GM21576 (cell line): ENCODE results near the gene SPATA31E1.

Experiments
- ATAC-seq: cut with Tn5 transposase; IDR thresholded peaks from one replicate; pipeline ENCODE4 v1.9.1; 2021; ENCODE audit warnings: mild to moderate bottlenecking, moderate library complexity; ENCODE audit not compliant: unreplicated experiment

The SPATA31E1 gene

DNA sequence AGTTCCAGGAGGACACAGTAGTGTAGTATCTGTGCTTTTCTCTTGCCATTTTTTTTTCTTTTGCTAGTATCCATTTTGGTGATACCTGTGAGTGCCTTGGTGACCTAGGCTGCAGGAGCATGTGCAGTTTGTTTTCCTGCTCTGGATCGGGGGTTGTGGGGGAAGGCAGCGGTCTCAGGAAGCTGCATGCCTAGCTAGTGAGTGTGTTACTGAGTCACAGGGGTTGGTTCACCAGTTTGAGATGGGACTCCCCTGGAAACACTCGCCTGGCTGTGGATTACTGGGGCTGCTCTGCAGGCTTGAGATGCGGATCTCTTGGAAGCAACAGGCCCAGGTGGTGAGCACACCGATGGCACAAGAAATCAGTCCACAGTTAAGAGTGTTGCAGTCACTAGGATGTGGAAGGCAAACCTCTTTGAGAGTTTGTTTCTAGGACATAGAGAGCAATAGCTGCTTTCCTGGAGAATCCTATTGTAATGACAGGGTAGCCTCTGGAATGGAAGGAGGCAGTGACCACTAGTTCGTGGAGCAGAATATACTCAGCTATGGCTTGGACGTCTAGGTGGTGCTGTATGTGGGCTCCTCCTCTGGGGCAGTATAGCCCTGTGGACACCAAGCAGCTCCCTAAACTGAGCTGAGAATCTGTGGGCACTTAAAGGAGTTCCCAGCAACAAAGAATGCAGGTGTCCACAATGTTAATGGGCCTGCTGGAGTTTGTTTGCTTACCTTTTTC is 20.0 kb upstream of the SPATA31E1 start:
- no peak for ATAC-seq

DNA sequence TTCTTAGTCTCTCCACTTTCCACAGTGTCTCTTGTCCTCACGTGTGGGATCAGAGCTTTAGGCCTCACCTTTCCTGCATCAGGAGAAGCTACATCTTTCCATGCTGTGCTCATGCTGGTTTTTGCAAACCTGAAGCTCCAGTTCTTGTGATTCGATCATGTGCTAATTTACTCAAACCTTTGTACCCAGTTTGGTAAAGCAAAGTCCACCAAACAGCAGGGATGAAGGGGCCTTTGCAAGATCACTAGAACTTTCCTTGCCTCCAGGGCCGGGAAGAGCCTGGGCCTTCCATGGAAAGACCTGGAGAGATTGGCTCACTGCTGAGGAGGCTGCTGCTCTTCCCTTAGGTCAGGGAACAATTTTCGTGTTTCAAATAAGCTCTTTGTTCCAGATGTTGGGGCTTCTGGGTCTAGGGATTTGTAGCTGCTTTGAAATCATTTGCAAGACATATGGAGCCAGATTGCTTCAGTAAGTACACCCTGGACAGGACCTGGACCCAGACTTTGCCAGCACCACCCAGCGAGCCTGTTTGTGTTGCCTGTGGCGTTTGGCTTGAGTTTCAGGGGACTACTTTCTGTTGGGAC is 18.7 kb upstream of the SPATA31E1 start:
- ATAC-seq = no peak

DNA sequence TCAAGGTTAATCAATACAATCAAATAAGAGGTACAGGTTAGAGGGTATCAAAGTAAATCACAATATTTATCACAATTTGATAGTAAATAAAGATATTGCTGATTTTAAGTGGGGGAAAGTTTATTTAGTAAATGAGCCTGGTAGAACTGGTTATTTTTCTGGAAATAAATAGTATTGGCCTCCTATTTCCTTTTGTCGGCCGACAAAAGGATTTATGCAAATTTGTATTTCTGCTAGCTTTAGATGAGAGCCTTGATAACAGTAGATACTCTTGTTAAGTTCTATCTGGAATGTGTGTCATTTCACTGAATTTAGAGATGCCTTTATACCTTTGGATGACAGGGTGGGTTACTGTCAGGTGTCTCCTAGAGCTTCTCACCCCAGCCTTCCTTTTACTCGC is 17.8 kb upstream of the SPATA31E1 start:
- ATAC-seq = no peak

DNA sequence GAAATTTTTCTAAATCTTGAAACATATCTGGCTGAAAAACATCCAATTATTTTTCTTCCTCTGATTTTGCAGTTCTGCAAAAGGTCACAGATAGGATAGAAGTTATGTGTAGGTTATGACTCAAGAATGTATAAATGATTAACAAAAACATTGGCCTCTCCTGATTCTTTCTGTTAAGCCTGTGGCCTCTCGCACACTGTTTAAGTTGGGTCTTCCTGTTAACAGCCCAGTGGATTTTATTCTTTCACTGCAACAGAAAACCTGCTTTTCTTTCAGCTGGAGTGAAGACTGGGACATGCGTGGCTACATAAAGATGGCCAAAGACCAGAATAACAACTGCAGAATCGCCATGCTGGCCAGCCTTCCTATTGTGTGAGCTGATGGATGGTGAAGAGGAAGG is 17.1 kb upstream of the SPATA31E1 start:
- ATAC-seq = no peak

DNA sequence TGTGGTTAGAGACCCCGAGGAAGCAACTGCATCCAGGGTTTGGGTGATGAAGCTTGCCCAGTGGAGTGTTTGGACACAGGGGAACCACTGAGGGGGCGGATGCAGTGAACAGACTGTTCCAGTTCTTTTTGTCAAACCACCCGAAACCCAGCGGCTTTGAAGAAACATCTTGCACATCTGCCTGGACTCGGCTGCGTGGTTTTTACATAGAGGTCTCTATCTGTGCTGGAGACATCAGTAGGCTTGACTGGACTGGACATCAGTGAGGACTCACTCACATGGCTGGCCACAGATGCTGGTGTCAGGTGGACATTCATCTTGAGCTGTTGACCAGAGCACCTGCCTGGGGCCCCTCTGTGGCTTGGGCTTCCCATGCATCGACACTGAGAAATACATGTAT is 15.3 kb upstream of the SPATA31E1 start:
- ATAC-seq = no peak

DNA sequence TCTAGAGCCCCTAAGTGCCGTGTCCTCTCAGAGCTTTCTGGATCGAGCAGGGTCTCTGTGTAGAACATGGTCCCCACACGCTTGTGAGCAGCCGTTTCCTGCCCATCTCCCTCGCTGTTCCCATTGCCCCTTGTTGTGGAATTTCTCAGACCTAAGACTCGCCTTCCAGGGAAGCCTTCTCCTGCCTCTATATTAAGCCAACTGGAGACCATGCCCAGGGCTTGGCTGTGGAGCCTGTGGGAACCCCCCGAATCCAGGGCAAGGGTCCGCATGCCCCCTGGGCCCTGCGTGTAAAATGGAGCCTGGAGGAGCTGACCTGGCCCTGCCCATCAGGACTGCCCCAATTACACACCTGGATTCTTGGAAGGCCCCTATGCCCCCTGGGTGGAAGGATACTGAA is 14.5 kb upstream of the SPATA31E1 start:
- ATAC-seq = no peak

DNA sequence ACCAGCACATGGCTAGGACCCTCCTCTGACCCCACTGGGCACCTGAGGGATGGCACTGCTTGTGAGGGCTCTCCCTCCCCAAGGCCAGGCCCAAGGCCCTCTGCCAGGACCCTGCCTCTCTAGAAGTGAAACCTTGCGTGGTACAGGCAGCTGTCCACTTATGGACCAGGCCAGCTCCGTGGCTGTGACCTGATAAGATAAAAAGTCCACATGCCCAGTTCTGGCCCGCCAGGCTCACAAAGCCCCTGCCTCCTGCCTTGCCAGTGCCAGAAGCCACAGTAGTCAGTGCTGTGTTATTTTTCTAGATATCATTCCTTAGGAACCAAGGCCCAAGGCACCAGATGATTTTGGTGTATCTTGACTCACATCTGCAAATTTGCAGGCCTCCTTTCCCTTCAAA is 14.0 kb upstream of the SPATA31E1 start:
- no peak for ATAC-seq

DNA sequence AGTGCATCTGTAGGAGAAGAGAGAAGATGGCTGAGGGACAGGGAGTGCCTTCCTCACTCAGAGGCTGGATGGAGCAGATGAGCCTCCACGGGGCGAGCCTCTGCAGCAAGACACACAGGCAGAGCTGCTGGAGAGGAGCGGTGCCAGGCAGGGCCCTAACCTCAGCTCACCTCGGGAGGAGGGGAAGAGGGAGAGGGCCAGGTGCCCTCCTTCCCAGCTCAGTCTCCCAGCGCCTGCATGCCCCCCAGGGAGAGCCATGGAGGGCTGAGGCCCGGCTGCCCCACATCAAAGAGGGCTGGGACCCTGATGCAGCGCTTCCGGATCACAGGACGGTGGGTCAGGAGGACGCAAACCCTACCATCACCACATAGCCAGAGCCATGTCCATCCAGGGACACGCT is 13.6 kb upstream of the SPATA31E1 start:
- ATAC-seq = no peak

DNA sequence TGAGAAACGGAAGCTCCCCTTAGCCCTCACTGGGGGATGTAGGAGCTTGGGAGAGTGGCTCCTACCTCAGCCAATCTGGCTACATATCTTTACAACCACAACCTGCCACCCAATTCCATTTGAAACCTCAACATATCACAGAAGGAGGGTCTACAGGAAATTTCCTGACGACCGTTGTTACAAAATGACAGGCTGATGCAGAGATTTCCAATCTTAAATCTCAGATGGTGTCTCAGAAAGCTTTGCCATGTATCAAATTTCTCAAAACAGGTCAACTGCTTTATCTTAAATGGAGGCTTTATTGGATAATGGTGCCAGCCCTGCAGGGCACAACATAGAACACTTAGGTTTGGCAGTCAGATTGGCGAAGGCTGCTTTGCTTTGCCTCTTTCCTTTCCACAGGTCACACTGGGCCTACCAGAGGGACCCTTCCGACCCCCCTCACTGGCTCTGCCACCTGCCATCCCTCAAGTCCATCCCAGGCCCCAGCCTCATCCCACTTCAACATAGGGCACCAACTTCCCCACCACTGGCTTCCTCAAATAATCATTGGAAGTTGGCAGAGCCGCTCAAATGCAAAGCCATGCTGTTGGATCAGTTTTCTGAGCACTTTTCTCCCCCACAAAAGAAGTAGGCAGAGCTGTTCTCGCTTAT is 11.1 kb upstream of the SPATA31E1 start:
- ATAC-seq = no peak

DNA sequence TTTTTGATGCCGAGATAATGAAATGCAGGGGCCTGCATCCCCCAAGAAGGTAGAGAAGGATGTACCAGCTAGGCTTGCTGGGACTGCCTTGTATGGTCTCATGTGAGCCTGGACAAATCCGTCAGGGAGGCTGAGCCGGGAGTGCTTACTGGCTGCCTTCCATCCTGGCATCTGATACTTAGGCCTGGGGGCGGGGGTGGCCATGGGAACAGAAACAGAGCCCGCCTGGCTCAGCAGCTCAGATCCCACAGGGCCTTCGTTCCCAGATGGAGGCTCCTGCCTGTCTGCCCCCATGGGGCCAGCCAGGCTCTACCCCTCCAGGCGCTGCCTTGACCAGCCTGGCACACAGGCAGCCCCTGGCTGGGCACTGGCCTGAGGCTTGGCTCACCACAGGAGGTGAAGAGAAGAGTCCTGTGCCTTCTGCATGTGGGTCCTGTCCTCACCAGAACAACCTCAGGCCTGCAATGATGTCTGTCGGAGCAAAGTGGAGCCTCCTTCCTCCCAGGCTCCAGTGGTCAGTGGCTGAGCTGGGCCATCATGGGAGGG is 10.5 kb upstream of the SPATA31E1 start:
- no peak for ATAC-seq

DNA sequence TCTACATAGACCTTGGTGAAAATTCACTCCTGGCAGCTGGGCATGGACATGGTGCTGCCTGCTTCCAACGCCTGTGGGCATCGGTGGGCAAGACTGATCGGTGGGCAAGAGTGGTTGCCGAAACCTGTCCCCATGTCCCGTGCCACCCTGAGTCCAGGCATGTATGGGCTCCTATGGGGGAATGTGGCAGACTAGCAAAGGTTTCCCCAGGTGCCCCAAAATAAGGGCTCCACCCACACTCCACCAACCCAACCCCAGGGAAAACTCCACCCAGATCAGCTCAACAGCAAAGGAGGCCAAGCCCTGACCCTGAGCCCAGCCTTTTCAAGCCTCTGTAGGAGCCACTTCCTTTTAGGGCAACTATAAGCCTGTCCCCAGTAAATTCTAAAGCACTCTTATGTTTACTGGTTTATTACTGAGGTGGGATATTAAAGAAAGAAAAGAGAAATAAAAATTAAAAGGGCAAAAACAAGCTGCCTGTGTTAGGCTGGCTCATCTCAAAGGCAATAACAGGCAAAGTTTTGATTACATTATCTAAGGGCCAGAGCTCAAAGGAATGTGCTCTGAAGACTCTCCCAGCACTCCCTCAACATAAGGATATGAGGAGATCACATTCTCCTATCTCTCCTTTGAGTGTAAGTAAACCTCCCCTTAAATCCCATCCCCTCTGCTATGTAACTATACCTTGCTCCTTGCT is 8.9 kb upstream of the SPATA31E1 start:
- ATAC-seq = no peak

DNA sequence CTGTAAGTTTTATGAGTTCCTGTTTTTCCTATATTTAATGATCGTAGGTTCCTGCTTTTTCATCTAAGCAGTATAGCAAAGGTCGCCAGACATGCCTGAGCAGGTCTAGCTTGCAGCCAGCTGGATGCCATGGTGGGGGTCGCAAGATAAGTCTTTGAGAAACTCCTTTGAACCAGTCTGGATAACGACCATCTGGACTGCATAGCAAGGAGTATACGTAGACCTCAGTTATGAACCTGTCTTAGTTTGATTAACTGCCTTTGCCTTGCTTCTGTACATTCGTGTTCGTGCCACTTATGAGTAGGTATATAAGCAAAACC is 8.4 kb upstream of the SPATA31E1 start:
- ATAC-seq = no peak

DNA sequence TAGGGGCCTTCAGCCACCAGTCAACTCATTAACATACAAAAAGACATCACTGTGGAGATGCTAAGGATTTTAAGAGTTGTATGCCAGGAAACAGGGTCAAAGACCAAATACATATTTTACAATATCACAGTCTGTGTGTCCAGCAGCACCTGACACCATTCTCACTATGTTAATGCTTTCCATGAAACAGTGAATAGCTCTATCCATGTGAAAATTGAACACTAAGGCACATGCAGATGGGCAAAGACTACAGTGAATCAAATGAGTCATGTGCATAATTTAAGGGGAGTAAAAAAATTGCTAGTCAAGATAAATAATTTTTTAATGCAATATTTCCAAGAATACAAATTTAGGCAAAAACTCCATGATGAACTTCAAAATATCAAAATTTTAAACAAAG is 7.6 kb upstream of the SPATA31E1 start:
- ATAC-seq = no peak

DNA sequence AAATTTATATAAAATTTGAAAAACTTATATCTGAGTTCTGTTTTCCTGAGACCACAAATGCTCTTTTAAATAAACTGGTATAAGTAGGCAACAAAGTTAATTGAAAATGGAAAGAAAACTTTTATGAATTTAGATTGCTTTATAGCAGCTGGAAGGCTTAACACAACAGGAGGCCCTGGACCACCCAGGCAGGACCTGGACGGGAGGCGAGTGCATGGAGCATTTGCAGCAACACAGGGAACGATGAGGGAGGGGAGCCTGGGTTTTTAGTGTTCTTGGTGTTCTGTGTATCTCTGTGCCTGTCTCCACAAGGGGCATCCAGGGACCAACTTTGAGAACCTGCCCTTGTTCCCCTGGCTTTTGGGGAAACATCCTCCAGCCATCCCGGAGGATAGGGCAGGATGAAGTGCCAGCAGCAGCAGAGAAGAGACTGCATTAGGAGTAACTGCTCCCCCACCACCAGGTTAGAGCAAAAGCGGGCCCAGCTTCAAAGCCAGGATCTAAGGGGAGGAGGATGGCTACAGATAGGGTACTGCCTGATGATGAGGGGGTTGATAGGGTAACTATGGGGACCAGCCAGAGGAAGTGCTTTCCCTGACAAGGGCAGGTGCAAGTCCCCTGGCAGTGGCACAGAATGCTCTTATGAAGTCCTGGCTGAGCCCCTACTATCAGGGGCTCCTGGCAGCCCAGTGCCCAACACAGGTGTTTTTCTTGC is 6.7 kb upstream of the SPATA31E1 start:
- no peak for ATAC-seq

DNA sequence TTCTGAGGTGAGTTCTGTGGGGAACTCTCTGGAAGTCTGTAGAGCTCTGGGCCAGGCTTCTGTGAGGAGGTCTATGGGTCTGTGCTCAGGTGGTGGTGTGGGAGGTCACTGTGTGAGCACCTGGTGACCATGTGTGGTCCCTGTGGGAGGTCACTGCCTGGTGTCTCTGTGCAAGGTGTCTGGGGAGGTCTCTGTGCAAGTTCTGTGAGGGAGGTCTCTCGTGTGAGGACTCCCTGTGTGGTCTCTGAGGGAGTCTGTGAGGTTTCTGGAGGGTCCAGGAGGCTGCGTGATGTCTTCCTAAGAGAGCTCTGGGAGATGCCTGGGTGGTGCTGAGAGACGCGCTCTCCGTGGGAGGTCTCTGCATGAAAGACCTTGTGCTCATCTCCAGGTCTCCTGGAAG is 6.0 kb upstream of the SPATA31E1 start:
- no peak for ATAC-seq

DNA sequence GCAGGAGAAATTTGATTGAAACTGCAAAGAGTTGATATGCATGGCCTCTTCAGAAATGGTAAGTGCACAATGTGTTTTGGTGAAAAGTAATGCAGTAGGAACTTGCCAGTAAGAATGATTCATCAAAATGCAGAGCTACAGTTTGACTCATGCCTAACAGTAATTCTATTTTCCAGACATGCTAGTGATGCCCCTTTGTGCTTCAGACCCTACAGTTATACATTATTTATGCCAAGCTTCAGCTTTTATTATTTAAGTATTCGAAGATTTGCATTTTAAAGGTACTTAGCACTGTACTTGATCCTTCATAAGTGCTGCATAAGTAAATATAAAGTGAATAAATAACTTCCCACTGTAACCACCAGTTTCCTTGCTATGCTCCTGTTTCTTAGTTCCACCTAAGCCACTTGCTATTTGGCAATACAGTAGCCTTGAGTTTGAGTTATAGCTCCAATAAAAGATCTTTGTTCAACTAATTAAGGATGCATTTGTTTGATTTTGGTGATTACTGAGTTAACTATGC is 3.6 kb upstream of the SPATA31E1 start:
- no peak for ATAC-seq

DNA sequence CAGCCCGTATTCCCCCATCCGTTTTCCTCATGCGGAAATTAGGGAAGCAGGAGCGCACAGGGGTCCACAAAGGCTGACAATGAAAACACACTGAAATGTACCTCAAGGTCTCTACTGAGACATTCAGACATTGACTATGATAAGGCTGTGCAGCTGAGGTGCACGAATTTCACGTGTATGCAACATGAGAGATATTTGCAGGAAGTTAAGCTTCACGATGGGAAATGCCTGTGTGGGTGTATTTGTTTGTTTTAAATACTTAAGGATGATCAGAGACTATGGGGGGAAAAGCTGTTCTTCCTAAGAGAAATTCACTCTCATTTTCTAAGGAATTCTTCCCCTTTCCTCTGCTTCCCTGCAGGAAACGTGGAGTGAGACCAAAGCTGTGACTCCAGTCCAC is 2.6 kb upstream of the SPATA31E1 start:
- ATAC-seq = no peak

DNA sequence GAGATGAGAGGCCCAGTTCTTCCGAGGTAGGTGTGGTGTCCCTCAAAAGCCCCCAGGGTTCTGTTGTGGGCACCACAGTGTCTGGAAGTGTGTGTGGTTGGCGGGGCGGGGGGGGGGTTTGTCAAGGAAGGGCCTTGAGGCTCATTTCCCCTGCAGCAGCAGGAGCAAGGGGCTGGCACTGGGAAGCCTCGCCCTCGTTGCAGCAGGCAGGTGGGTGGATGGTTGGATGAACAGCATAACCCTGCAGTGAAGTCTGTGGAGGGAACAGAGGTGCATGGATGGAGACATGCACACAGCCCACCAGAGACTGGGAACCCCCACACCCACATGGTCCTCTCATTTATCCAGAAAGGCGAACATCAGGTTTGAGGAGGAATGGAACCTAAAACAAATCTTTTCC is 2.0 kb upstream of the SPATA31E1 start:
- ATAC-seq = no peak

DNA sequence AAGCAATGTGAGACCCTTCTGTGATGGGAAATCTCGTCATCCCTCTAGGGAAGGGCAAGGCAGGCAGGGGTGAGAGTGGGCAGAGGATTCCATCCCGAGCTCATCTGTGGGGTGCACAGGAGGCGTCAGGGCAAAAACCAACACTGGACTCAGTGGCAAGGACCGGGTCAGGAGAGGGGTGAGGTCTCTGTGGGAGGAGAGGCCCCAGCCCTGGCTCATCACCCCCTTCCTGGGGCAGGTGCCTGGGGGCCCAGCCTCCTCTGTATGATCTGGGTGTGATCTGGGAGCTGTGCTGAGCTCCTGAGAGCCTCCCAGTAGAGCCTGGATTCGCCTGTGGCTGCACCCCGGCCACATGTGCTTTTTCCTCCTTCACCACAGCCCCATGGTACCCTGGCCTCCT is 597 bp downstream of the SPATA31E1 start:
- ATAC-seq = no peak

DNA sequence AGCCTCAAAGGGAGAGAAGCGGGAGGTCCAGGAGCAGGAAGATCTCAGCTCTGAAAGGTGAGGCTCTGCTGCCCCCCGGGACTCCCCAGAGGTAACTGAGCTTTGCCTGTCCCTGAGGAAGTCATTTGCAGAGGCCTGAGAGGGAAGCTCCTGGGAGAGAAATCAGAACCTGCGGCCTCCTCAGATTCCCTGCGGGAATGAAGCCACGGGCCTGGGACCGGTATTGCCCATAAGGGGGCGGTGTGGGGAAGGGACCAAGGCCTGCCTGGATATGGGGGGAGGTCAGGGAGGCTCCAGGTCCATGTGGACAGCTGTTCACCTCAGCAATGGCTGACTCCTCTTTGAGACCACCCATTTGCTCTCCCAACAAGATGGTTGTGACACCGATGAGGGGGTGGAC is 1.3 kb downstream of the SPATA31E1 start:
- ATAC-seq = no peak
